ENCODE results near the gene ZFX.

DNA sequence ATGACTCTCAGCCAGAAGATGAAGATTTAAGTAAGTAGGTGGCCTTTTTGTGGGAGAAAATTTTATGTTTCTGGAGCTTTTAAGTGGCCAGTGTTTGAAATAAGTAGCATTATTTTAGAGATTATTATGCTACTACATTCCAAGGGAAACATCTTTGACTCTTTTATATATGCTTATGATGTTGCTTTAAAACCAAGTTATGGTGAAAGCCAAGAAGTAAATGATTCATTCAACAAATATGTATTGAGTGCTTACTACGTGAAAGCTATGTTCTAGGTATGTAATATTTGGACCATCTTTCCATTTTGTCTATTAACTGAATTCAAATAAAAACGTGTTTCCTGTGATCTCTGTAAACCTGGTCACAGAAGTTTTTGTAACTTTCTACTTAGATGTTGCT is 58.3 kb downstream of the ZFX start:
- no peak for TF ChIP-seq POLR2AphosphoS5 (IDR thresholded peaks at IDR 0.05)
- TF ChIP-seq, protein P1, sequence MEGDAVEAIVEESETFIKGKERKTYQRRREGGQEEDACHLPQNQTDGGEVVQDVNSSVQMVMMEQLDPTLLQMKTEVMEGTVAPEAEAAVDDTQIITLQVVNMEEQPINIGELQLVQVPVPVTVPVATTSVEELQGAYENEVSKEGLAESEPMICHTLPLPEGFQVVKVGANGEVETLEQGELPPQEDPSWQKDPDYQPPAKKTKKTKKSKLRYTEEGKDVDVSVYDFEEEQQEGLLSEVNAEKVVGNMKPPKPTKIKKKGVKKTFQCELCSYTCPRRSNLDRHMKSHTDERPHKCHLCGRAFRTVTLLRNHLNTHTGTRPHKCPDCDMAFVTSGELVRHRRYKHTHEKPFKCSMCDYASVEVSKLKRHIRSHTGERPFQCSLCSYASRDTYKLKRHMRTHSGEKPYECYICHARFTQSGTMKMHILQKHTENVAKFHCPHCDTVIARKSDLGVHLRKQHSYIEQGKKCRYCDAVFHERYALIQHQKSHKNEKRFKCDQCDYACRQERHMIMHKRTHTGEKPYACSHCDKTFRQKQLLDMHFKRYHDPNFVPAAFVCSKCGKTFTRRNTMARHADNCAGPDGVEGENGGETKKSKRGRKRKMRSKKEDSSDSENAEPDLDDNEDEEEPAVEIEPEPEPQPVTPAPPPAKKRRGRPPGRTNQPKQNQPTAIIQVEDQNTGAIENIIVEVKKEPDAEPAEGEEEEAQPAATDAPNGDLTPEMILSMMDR (IDR thresholded peaks at IDR 0.05): no peak
- no peak for TF ChIP-seq EP300 (IDR thresholded peaks at IDR 0.05)

Data from suprapubic skin (tissue), 4 donors.